IMR-90 (cell line): ENCODE data around the gene RARB. TPM values are rescaled to one million over a fixed set of nuclear protein-coding genes. Genes with fewer than 3 reads are reported as not detected.

Source experiments
- ATAC-seq: fragments of 200-7000 bp; cut with Tn5 transposase; 2 replicates; pipeline ENCODE4 v1.9.1; 2020; ENCODE audit warnings: low read depth, mild to moderate bottlenecking, moderate library complexity
- BruUV-seq: library from RNA; stranded (reverse); fragments of 400-500 nt; replicated peaks from 2 replicates; lab custom pipeline; 2021; lab: Mats Ljungman, UMichigan
- CTCF ChIA-PET: fragments of 300-600 bp; formaldehyde crosslinking; extraction: SDS; loops from one replicate; lab custom pipeline; 2021; ENCODE audit warnings: antibody characterized with exemption; lab: Yijun Ruan, JAX
- POLR2A ChIA-PET: fragments of 300-600 bp; sonication (Branson Sonifier 250); formaldehyde crosslinking; loops from one replicate; lab custom pipeline; 2022; ENCODE audit warnings: antibody characterized with exemption; ENCODE audit not compliant: unreplicated experiment; lab: Charles Lee
- DNase-seq: peaks from one replicate; pipeline ENCODE4 v3.0.0; 2013
- H2AFZ ChIP-seq: replicated peaks from 2 replicates; pipeline ENCODE3; 2013; ENCODE audit warnings: low read length, mild to moderate bottlenecking; ENCODE audit not compliant: poor library complexity
- H2AK5ac ChIP-seq: 2 replicates; pipeline ENCODE4 v1.6.1; 2013; ENCODE audit warnings: low read depth, low read length, inconsistent platforms
- H2AK9ac ChIP-seq: replicated peaks from 2 replicates; pipeline ENCODE3; 2013; ENCODE audit warnings: mild to moderate bottlenecking, low read depth, low read length, moderate library complexity; ENCODE audit not compliant: poor library complexity
- H2BK120ac ChIP-seq: 2 replicates; pipeline ENCODE4 v1.6.1; 2013; ENCODE audit warnings: low read depth, low read length, inconsistent platforms
- H2BK15ac ChIP-seq: 3 replicates; pipeline ENCODE4 v1.6.1; 2013; ENCODE audit warnings: low read depth, low read length, inconsistent platforms
- H2BK20ac ChIP-seq: 2 replicates; pipeline ENCODE4 v1.6.1; 2013; ENCODE audit warnings: low read depth, mild to moderate bottlenecking, inconsistent platforms, low read length, moderate library complexity
- H2BK5ac ChIP-seq: 2 replicates; pipeline ENCODE4 v1.6.1; 2013; ENCODE audit warnings: mild to moderate bottlenecking, low read depth, low read length, inconsistent platforms; ENCODE audit not compliant: poor library complexity, severe bottlenecking
- H3K14ac ChIP-seq: replicated peaks from 2 replicates; pipeline ENCODE4 v1.6.1; 2013; ENCODE audit warnings: low read depth, low read length, inconsistent platforms
- H3K18ac ChIP-seq: 2 replicates; pipeline ENCODE4 v1.6.1; 2013; ENCODE audit warnings: low read depth, low read length, control low read depth
- H3K23ac ChIP-seq: 2 replicates; pipeline ENCODE4 v1.6.1; 2013; ENCODE audit warnings: low read depth, low read length, inconsistent platforms
- H3K27ac ChIP-seq: 2 replicates; pipeline ENCODE4 v1.5.1; 2013; ENCODE audit warnings: mild to moderate bottlenecking, control low read depth, low read length; ENCODE audit not compliant: insufficient read depth
- H3K27me3 ChIP-seq: 2 replicates; pipeline ENCODE4 v1.6.1; 2013; ENCODE audit warnings: low read length; ENCODE audit not compliant: control insufficient read depth, insufficient read depth
- H3K36me3 ChIP-seq: 2 replicates; pipeline ENCODE4 v1.6.1; 2013; ENCODE audit warnings: low read length, mixed read lengths; ENCODE audit not compliant: control insufficient read depth, insufficient read depth
- H3K4ac ChIP-seq: 2 replicates; pipeline ENCODE4 v1.6.1; 2013; ENCODE audit warnings: low read depth, low read length, inconsistent platforms
- H3K4me1 ChIP-seq: 2 replicates; pipeline ENCODE4 v1.6.1; 2013; ENCODE audit warnings: low read length, mixed read lengths; ENCODE audit not compliant: control insufficient read depth, insufficient read depth
- H3K4me2 ChIP-seq: 2 replicates; pipeline ENCODE4 v1.6.1; 2013; ENCODE audit warnings: low read depth, mild to moderate bottlenecking, control low read depth, low read length, moderate library complexity
- H3K4me3 ChIP-seq: 2 replicates; pipeline ENCODE4 v1.5.1; 2013; ENCODE audit warnings: low read depth, mild to moderate bottlenecking, control low read depth, low read length, moderate library complexity; ENCODE audit not compliant: insufficient read depth
- H3K56ac ChIP-seq: 2 replicates; pipeline ENCODE4 v1.6.1; 2013; ENCODE audit warnings: low read length, inconsistent platforms; ENCODE audit not compliant: insufficient read depth; ENCODE audit errors: extremely low read depth
- H3K79me1 ChIP-seq, 2 experiments: 2 replicates each; pipeline ENCODE4 v1.6.1; 2013; ENCODE audit warnings: low read length in 2 of 2, inconsistent platforms in 1 of 2, low read depth in 1 of 2
- H3K9ac ChIP-seq: 2 replicates; pipeline ENCODE4 v1.6.1; 2013; ENCODE audit warnings: low read depth, low read length, control low read depth
- H3K9me1 ChIP-seq: 2 replicates; pipeline ENCODE4 v1.6.1; 2013; ENCODE audit warnings: low read length, inconsistent platforms; ENCODE audit not compliant: insufficient read depth
- H3K9me3 ChIP-seq: 2 replicates; pipeline ENCODE4 v1.6.1; 2013; ENCODE audit warnings: low read length; ENCODE audit not compliant: control insufficient read depth, insufficient read depth
- H4K20me1 ChIP-seq: 2 replicates; pipeline ENCODE4 v1.6.1; 2013; ENCODE audit warnings: low read length, inconsistent platforms; ENCODE audit not compliant: insufficient read depth
- H4K5ac ChIP-seq: 2 replicates; pipeline ENCODE4 v1.6.1; 2013; ENCODE audit warnings: mild to moderate bottlenecking, low read depth, low read length, control low read depth
- H4K8ac ChIP-seq, 2 experiments: 2 replicates each; pipeline ENCODE4 v1.6.1; 2013; ENCODE audit warnings: low read depth in 2 of 2, low read length in 2 of 2, control low read depth in 1 of 2, inconsistent platforms in 1 of 2
- H4K91ac ChIP-seq: 2 replicates; pipeline ENCODE4 v1.6.1; 2013; ENCODE audit warnings: low read depth, low read length, inconsistent platforms; ENCODE audit not compliant: insufficient read depth
- MXI1 ChIP-seq: IDR thresholded peaks from 2 replicates; pipeline ENCODE4 v1.6.1; 2012; ENCODE audit warnings: low read depth, mild to moderate bottlenecking, low read length, moderate library complexity, borderline replicate concordance
- POLR2A ChIP-seq: IDR thresholded peaks from 2 replicates; pipeline ENCODE4 v1.6.1; 2012; ENCODE audit warnings: mild to moderate bottlenecking, low read depth, low read length
- WGBS, 2 experiments: methylation state at CpG; one replicate each; pipeline versions ENCODE4 v1.1.5 to v1.1.7; 2013; ENCODE audit warnings: missing lambda C conversion rate in 2 of 2; ENCODE audit not compliant: insufficient read length in 1 of 2; ENCODE audit errors: extremely low coverage in 2 of 2; 5-methylcytosine and 5-hydroxymethylcytosine counted together
- dilution Hi-C: fragments of 300-500 bp; cut with HindIII; formaldehyde crosslinking; loops from one replicate; pipeline ENCODE4 v1.14.3; 2018; ENCODE audit warnings: low sequenced_read_pairs; ENCODE audit not compliant: unreplicated experiment
- in situ Hi-C: fragments of 300-500 bp; cut with MboI; formaldehyde crosslinking; loops from 3 replicates; pipeline ENCODE4 v1.14.3; 2019; ENCODE audit warnings: low sequenced_read_pairs, inconsistent platforms, mixed read lengths
- intact Hi-C: fragments of 100-400 bp; cut with micrococcal nuclease; formaldehyde crosslinking; loops from 2 replicates; pipeline ENCODE4 v1.10.0; 2022
- polyA plus RNA-seq, 3 experiments: library from polyadenylated mRNA; depleted of rRNA; stranded (reverse); fragments of >200 nt; gene quantifications; 2 replicates each; pipeline ENCODE4 v1.2.3, GENCODE V29; 2012; ENCODE audit warnings: low replicate concordance in 1 of 3
- total RNA-seq: library from RNA; depleted of rRNA; stranded (reverse); fragments of >200 nt; gene quantifications from 2 replicates; pipeline ENCODE4 v1.2.3, GENCODE V29; 2012
- TF ChIP-seq, protein P1 (sequence below): fragments of 150-350 bp; IDR thresholded peaks from 2 replicates; pipeline ENCODE4 v1.6.1; 2016; ENCODE audit warnings: low read depth, mild to moderate bottlenecking, low read length, moderate library complexity, borderline replicate concordance
- TF ChIP-seq, protein P2 (sequence below): fragments of 150-350 bp; IDR thresholded peaks from 2 replicates; pipeline ENCODE4 v1.6.1; 2017; ENCODE audit warnings: mild to moderate bottlenecking, antibody characterized with exemption, low read length, low read depth

The RARB gene
- total and polyA plus RNA-seq, 2 of the 4 experiments (the other 2 are of a cell fraction), result 0.53 to 1.4 TPM

GRCh38 chr3:25437953-25438352, 9.9 kb downstream of the RARB start:
- no peak for ATAC-seq
- dilution Hi-C loops, result no loop called here
- H2AK9ac ChIP-seq, result no peak overlapping the region
- no peak overlapping the region for H3K14ac ChIP-seq
- no peaks in the 10 kb centered on the region for H3K79me1 ChIP-seq
- no TSS peak for BruUV-seq
- no peak overlapping the region for H4K5ac ChIP-seq
- no peaks in the 10 kb centered on the region for H4K20me1 ChIP-seq
- no peak overlapping the region for H4K91ac ChIP-seq
- no peak overlapping the region for H2BK120ac ChIP-seq
- H2AFZ ChIP-seq, result no peak overlapping the region
- no peaks in the 10 kb centered on the region for H3K4me1 ChIP-seq
- ChIA-PET POLR2A (no interaction called here), CTCF (no interaction called here)
- TF ChIP-seq POLR2A (no peak), MXI1 (no peak)
- TF ChIP-seq, protein P1, sequence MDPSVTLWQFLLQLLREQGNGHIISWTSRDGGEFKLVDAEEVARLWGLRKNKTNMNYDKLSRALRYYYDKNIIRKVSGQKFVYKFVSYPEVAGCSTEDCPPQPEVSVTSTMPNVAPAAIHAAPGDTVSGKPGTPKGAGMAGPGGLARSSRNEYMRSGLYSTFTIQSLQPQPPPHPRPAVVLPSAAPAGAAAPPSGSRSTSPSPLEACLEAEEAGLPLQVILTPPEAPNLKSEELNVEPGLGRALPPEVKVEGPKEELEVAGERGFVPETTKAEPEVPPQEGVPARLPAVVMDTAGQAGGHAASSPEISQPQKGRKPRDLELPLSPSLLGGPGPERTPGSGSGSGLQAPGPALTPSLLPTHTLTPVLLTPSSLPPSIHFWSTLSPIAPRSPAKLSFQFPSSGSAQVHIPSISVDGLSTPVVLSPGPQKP, result no peak
- TF ChIP-seq, protein P2, sequence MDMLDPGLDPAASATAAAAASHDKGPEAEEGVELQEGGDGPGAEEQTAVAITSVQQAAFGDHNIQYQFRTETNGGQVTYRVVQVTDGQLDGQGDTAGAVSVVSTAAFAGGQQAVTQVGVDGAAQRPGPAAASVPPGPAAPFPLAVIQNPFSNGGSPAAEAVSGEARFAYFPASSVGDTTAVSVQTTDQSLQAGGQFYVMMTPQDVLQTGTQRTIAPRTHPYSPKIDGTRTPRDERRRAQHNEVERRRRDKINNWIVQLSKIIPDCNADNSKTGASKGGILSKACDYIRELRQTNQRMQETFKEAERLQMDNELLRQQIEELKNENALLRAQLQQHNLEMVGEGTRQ, result no peak
- no peak overlapping the region for H2BK5ac ChIP-seq
- in situ Hi-C loops, result no loop called here
- H2BK15ac ChIP-seq, result no peak overlapping the region
- no peak for DNase-seq
- no peak overlapping the region for H3K23ac ChIP-seq
- no peak overlapping the region for H4K8ac ChIP-seq
- no peak overlapping the region for H3K4ac ChIP-seq
- no peak overlapping the region for H3K18ac ChIP-seq
- no peaks in the 10 kb centered on the region for H3K9me3 ChIP-seq
- no peak overlapping the region for H3K4me2 ChIP-seq
- no peaks in the 10 kb centered on the region for H3K27me3 ChIP-seq
- no peak overlapping the region for H2BK20ac ChIP-seq
- H2AK5ac ChIP-seq, result no peak overlapping the region
- no peak overlapping the region for H3K27ac ChIP-seq
- intact Hi-C loops, result no loop called here
- no peak overlapping the region for H3K4me3 ChIP-seq
- no peak overlapping the region for H3K56ac ChIP-seq
- no peaks in the 10 kb centered on the region for H3K36me3 ChIP-seq
- no peak overlapping the region for H3K9ac ChIP-seq
- no CpG with 5 or more reads among the region's 6 CpGs for WGBS, 2 experiments
- H3K9me1 ChIP-seq, result no peaks in the 10 kb centered on the region
